Measurements from ENCODE around the gene CXXC5. TPM values are rescaled to one million over a fixed set of nuclear protein-coding genes. Genes with fewer than 3 reads are reported as not detected.

CXXC5 gene
- total RNA-seq, 2 donors from 2014 or later, result 32.3 to 40.4 TPM

- Histone ChIP-seq H3K9me3 (no peaks in the 10 kb centered on the region), H3K27ac (no peak overlapping the region), H3K36me3 (no peaks in the 10 kb centered on the region), H3K9ac (ENCODE audit: low read depth in 2 of 2, low read length in 2 of 2) (no peak overlapping the region), H3K4me1 (peaks cover 8% of the 10 kb centered on the region), H3K27me3 (no peaks in the 10 kb centered on the region), H3K4me3 (no peak overlapping the region)
- no peak for DNase-seq
- TF ChIP-seq, protein P1, sequence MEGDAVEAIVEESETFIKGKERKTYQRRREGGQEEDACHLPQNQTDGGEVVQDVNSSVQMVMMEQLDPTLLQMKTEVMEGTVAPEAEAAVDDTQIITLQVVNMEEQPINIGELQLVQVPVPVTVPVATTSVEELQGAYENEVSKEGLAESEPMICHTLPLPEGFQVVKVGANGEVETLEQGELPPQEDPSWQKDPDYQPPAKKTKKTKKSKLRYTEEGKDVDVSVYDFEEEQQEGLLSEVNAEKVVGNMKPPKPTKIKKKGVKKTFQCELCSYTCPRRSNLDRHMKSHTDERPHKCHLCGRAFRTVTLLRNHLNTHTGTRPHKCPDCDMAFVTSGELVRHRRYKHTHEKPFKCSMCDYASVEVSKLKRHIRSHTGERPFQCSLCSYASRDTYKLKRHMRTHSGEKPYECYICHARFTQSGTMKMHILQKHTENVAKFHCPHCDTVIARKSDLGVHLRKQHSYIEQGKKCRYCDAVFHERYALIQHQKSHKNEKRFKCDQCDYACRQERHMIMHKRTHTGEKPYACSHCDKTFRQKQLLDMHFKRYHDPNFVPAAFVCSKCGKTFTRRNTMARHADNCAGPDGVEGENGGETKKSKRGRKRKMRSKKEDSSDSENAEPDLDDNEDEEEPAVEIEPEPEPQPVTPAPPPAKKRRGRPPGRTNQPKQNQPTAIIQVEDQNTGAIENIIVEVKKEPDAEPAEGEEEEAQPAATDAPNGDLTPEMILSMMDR (IDR thresholded peaks at IDR 0.05), result no peak
- intact Hi-C loops (cut with DNase I), result no loop called here
Observed at GRCh38 chr5:139685886-139686285, 37.7 kb downstream of the CXXC5 start.

- peaks cover 8% of the 10 kb centered on the region for H3K4me1 ChIP-seq
- H3K27me3 ChIP-seq, result no peaks in the 10 kb centered on the region
- no peak for DNase-seq
- no peaks in the 10 kb centered on the region for H3K36me3 ChIP-seq
- TF ChIP-seq, protein P1 (IDR thresholded peaks at IDR 0.05), result no peak
- intact Hi-C loops (cut with DNase I), result no loop called here
- H3K9ac ChIP-seq (ENCODE audit: low read depth in 2 of 2, low read length in 2 of 2), result no peak overlapping the region
- H3K27ac ChIP-seq, result no peak overlapping the region
- H3K9me3 ChIP-seq, result no peaks in the 10 kb centered on the region
- H3K4me3 ChIP-seq, result no peak overlapping the region
Observed at GRCh38 chr5:139686356-139686705, 38.2 kb downstream of the CXXC5 start.

GRCh38 chr5:139686706-139687441 is 38.7 kb downstream of the CXXC5 start:
- intact Hi-C loops (cut with DNase I), result no loop called here
- Histone ChIP-seq H3K9ac (ENCODE audit: low read depth in 2 of 2, low read length in 2 of 2) (no peak overlapping the region), H3K27ac (no peak overlapping the region), H3K27me3 (no peaks in the 10 kb centered on the region), H3K36me3 (no peaks in the 10 kb centered on the region), H3K9me3 (no peaks in the 10 kb centered on the region), H3K4me1 (peaks cover 8% of the 10 kb centered on the region), H3K4me3 (no peak overlapping the region)
- TF ChIP-seq, protein P1 (IDR thresholded peaks at IDR 0.05), result no peak
- no peak for DNase-seq

GRCh38 chr5:139687656-139688055 is 39.5 kb downstream of the CXXC5 start:
- Histone ChIP-seq H3K9me3 (no peaks in the 10 kb centered on the region), H3K4me1 (peaks cover 8% of the 10 kb centered on the region), H3K27me3 (no peaks in the 10 kb centered on the region), H3K27ac (no peak overlapping the region), H3K9ac (ENCODE audit: low read depth in 2 of 2, low read length in 2 of 2) (no peak overlapping the region), H3K4me3 (no peak overlapping the region), H3K36me3 (no peaks in the 10 kb centered on the region)
- TF ChIP-seq, protein P1 (IDR thresholded peaks at IDR 0.05), result no peak
- DNase-seq, result no peak
- intact Hi-C loops (cut with DNase I), result loop anchor here (2.0 kb wide), 1 partner anchor 53 kb away; no protein-coding TSS in a partner anchor

DNA sequence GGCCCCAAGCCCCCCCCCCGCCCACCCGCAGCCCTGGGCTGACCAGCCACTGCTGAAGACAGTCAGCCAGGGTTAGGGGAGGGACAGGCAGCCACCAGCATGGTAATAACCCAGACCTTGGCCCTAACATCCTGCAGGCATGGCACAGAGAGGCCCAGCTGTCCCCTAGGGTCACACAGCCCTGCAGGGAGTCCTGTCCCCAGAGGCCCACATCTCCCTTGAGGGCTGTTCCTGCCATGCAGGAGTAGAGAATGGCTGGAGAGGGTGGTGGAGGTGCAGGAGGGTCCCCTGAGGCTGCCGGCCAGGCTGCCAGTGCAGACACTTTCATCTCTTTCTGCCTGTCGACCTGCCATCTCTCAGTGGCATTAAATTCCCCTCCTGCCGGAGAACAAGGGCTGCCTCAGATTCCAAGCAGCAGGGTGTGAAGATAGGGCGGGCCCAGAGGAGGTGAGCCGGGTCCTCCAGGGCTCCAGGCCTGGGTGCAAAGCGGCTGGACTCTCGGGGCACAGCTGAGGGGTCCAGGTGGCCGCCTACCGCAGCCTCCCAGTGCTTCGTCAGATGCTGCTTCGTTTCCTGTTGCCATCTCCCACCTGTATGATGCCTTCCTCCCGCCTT is 40.0 kb downstream of the CXXC5 start:
- H3K4me1 ChIP-seq, result peaks cover 8% of the 10 kb centered on the region
- H3K4me3 ChIP-seq, result no peak overlapping the region
- DNase-seq, result no peak
- TF ChIP-seq, protein P1 (IDR thresholded peaks at IDR 0.05), result no peak
- no peaks in the 10 kb centered on the region for H3K9me3 ChIP-seq
- H3K36me3 ChIP-seq, result no peaks in the 10 kb centered on the region
- intact Hi-C loops (cut with DNase I), result loop anchor here (2.0 kb wide), 1 partner anchor 53 kb away; no protein-coding TSS in a partner anchor
- no peak overlapping the region for H3K9ac ChIP-seq (ENCODE audit: low read depth in 2 of 2, low read length in 2 of 2)
- H3K27ac ChIP-seq, result no peak overlapping the region
- H3K27me3 ChIP-seq, result no peaks in the 10 kb centered on the region

Measured in colonic mucosa (tissue), 4 donors.